HepG2 (cell line): ENCODE results near the gene FAM184B. TPM values are rescaled to one million over a fixed set of nuclear protein-coding genes. Genes with fewer than 3 reads are reported as not detected.

Source experiments
- CHD4 ChIP-seq: fragments of 200-600 bp; sonication (generic); IDR thresholded peaks from 2 replicates; pipeline ENCODE4 v1.7.0; 2017; ENCODE audit warnings: mild to moderate bottlenecking, low read length, borderline replicate concordance
- DNMT1 ChIP-seq: sonication (generic); formaldehyde crosslinking; IDR thresholded peaks from 2 replicates; pipeline ENCODE4 v1.5.1; 2020; ENCODE audit warnings: mild to moderate bottlenecking, missing genetic modification reagents
- GZF1 ChIP-seq: sonication (generic); formaldehyde crosslinking; IDR thresholded peaks from 2 replicates; pipeline ENCODE4 v1.5.1; 2020; ENCODE audit warnings: mild to moderate bottlenecking, missing genetic modification reagents
- HNF4G ChIP-seq, 2 experiments: sonication (generic) in 1 of 2; formaldehyde crosslinking in 1 of 2; IDR thresholded peaks; 2 replicates each; pipeline versions ENCODE4 v1.4.0 to v1.6.1; 2011 to 2020; ENCODE audit warnings: borderline replicate concordance in 2 of 2, low read depth in 2 of 2, mild to moderate bottlenecking in 2 of 2, low read length in 1 of 2, missing genetic modification reagents in 1 of 2, moderate library complexity in 1 of 2
- HOXA7 ChIP-seq: sonication (generic); formaldehyde crosslinking; IDR thresholded peaks from 2 replicates; pipeline ENCODE4 v1.8.1; 2022; ENCODE audit warnings: mild to moderate bottlenecking, missing genetic modification reagents, moderate library complexity
- KIAA2018 ChIP-seq: sonication (generic); formaldehyde crosslinking; IDR thresholded peaks from 2 replicates; pipeline ENCODE4 v1.5.0; 2020; ENCODE audit warnings: mild to moderate bottlenecking, missing genetic modification reagents, borderline replicate concordance
- KLF6 ChIP-seq: IDR thresholded peaks from 2 replicates; pipeline ENCODE4 v1.8.0; 2016; ENCODE audit warnings: missing biosample characterization, missing genetic modification reagents
- MAFG ChIP-seq: sonication (generic); formaldehyde crosslinking; IDR thresholded peaks from 2 replicates; pipeline ENCODE4 v1.5.1; 2020; ENCODE audit warnings: mild to moderate bottlenecking, missing genetic modification reagents
- MEIS1 ChIP-seq: sonication (generic); formaldehyde crosslinking; IDR thresholded peaks from 2 replicates; pipeline ENCODE4 v1.9.0; 2021; ENCODE audit warnings: mild to moderate bottlenecking, missing genetic modification reagents, moderate library complexity, borderline replicate concordance
- NR2F1 ChIP-seq, 2 experiments: fragments of 450-650 bp in 1 of 2; formaldehyde crosslinking in 1 of 2; IDR thresholded peaks; 2 replicates each; pipeline versions ENCODE4 v1.5.0 to v1.6.1; 2016 to 2020; ENCODE audit warnings: mild to moderate bottlenecking in 1 of 2, missing compliant biosample characterization in 1 of 2, missing genetic modification reagents in 1 of 2, moderate library complexity in 1 of 2
- PHB2 ChIP-seq: fragments of 450-650 bp; IDR thresholded peaks from 2 replicates; pipeline ENCODE4 v1.6.1; 2018; ENCODE audit not compliant: partially characterized antibody
- RARG ChIP-seq: sonication (generic); formaldehyde crosslinking; IDR thresholded peaks from 2 replicates; pipeline ENCODE4 v1.4.0; 2020; ENCODE audit warnings: low read depth, mild to moderate bottlenecking, missing genetic modification reagents
- SIN3B ChIP-seq: fragments of 150-350 bp; IDR thresholded peaks from 2 replicates; pipeline ENCODE4 v1.6.1; 2014; ENCODE audit warnings: low read length
- SMARCE1 ChIP-seq: fragments of 450-650 bp; IDR thresholded peaks from 2 replicates; pipeline ENCODE4 v1.6.1; 2017; ENCODE audit warnings: borderline replicate concordance
- SRSF9 ChIP-seq: fragments of 200-400 bp; formaldehyde crosslinking; IDR thresholded peaks from 2 replicates; pipeline ENCODE4 v1.6.1; 2018; ENCODE audit warnings: borderline replicate concordance, mild to moderate bottlenecking, low read depth, low read length; ENCODE audit not compliant: insufficient read depth, poor library complexity, severe bottlenecking
- SYNCRIP ChIP-seq: fragments of 200-400 bp; formaldehyde crosslinking; IDR thresholded peaks from 2 replicates; pipeline ENCODE4 v1.6.1; 2018; ENCODE audit warnings: mild to moderate bottlenecking, low read depth, low read length; ENCODE audit not compliant: insufficient read depth
- ZNF138 ChIP-seq: sonication (generic); formaldehyde crosslinking; IDR thresholded peaks from 2 replicates; pipeline ENCODE4 v1.5.0; 2020; ENCODE audit warnings: mild to moderate bottlenecking, low read depth, missing genetic modification reagents
- ZNF20 ChIP-seq: sonication (generic); formaldehyde crosslinking; IDR thresholded peaks from 2 replicates; pipeline ENCODE4 v1.4.0; 2020; ENCODE audit warnings: mild to moderate bottlenecking, moderate library complexity, missing genetic modification reagents
- ZNF30 ChIP-seq: sonication (generic); formaldehyde crosslinking; IDR thresholded peaks from 2 replicates; pipeline ENCODE4 v1.5.0; 2020; ENCODE audit warnings: mild to moderate bottlenecking, missing genetic modification reagents
- ZNF354B ChIP-seq: sonication (generic); formaldehyde crosslinking; IDR thresholded peaks from 2 replicates; pipeline ENCODE4 v1.8.0; 2022; ENCODE audit warnings: mild to moderate bottlenecking, missing genetic modification reagents
- ZNF577 ChIP-seq: sonication (generic); formaldehyde crosslinking; IDR thresholded peaks from 2 replicates; pipeline ENCODE4 v1.4.0; 2020; ENCODE audit warnings: mild to moderate bottlenecking, low read depth, missing genetic modification reagents, borderline replicate concordance
- ZNF678 ChIP-seq: sonication (generic); formaldehyde crosslinking; IDR thresholded peaks from 2 replicates; pipeline ENCODE4 v1.4.0; 2020; ENCODE audit warnings: mild to moderate bottlenecking, missing genetic modification reagents
- polyA plus RNA-seq, 8 experiments: library from polyadenylated mRNA; depleted of rRNA in 3 of 8; stranded (reverse) in 7 of 8; unstranded in 1 of 8; fragments of >200 nt; fragmentation: Illumina TruSeq in 4 of 8; extraction: Trizol in 4 of 8; gene quantifications; 2 replicates each; pipeline versions ENCODE4 v1.2.1 to v1.2.3, GENCODE V29; 2011 to 2016; ENCODE audit warnings: low read depth in 4 of 8, missing spikeins in 1 of 8, mixed read lengths in 1 of 8; ENCODE audit not compliant: insufficient read depth in 1 of 8
- total RNA-seq, 5 experiments: library from RNA; depleted of rRNA; stranded (reverse); fragments of >200 nt; fragmentation: Illumina TruSeq; extraction: Trizol; gene quantifications; 2 replicates each; pipeline ENCODE4 v1.2.3, GENCODE V29; 2016; ENCODE audit warnings: low read depth in 1 of 5

Gene FAM184B
- total and polyA plus RNA-seq, 2 of the 13 experiments (the other 11 are each of a cell fraction or from before 2014, with no cell fraction given) = not detected

DNA sequence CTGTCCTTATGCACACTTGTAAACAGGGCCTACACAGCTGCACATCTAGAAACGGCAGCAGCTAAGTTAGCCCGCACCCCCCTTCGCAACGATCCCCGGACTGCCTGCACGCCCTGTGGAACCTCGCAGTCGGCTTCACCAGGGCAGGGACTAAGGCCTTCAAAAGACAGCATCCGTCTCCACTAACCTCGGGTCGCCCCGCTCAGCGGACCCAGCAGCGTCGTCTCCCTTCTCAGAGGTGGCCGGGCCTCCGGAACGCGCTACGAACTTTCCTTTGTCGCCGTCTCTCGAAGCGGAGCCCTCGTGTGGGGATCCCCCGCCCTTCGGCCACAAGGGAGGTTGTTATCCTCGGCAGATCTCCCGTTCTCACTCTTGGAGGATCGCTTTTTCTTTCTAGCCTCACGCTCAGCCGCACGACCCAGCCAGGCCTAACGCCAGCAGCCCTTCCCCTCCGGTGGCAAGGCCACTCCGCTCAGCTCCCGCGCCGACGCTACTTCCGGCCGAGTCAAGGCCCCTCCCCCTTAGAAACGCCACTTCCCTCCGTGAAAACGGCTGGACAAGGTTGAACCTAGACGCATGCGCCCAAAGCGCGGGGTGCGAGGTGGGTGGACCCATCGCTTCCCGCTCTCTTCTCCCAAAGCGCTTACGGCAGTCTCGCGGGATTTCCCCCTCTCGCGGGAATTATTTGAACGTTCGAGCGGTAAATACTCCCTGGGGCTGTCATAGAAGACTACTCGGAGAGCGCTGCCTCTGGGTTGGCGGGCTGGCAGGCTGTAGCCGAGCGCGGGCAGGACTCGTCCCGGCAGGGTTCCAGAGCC lies 29.0 kb upstream of the FAM184B start, which contains the start of the genes DCAF16 and NCAPG (continued):
- TF ChIP-seq NR2F1 (CRISPR knock-in tag; IDR thresholded peaks at IDR 0.05) (no peak), KIAA2018 (CRISPR knock-in tag) (no peak), SRSF9 (no peak), SYNCRIP (no peak), MEIS1 (CRISPR knock-in tag) (peak; percentile 47; the same call in 1 of the 2 replicates), SMARCE1 (no peak), ZNF354B (CRISPR knock-in tag) (peak; percentile 76; the same call in 1 of the 2 replicates), HNF4G (IDR thresholded peaks at IDR 0.05; ENCODE audit: borderline replicate concordance, low read depth, low read length) (no peak), HNF4G (CRISPR knock-in tag; IDR thresholded peaks at IDR 0.05; ENCODE audit: borderline replicate concordance, low read depth) (no peak), GZF1 (peak; percentile 78; the same call in 1 of the 2 replicates), CHD4 (no peak), PHB2 (no peak), ZNF138 (CRISPR knock-in tag) (peak; percentile 98), ZNF577 (CRISPR knock-in tag) (no peak), DNMT1 (CRISPR knock-in tag) (no peak), RARG (no peak), MAFG (CRISPR knock-in tag) (no peak), SIN3B (peak; percentile 97), KLF6 (CRISPR knock-in tag) (0 out of 2 replicates have a peak, but pooled peaks have one; percentile 53), ZNF20 (CRISPR knock-in tag) (no peak), HOXA7 (CRISPR knock-in tag) (peak; percentile 79), ZNF30 (CRISPR knock-in tag) (0 out of 2 replicates have a peak, but pooled peaks have one; percentile 55), ZNF678 (CRISPR knock-in tag) (no peak)
